Peyer's patch (tissue), 4 donors: ENCODE results near the gene CHRNE. TPM values are rescaled to one million over a fixed set of nuclear protein-coding genes. Genes with fewer than 3 reads are reported as not detected.

Experiments used
- DNase-seq, 3 donors: peaks; one replicate each; pipeline ENCODE4 v3.0.0-alpha.2; 2017 to 2019
- H3K27ac ChIP-seq, 4 donors: fragments of 200-600 bp; sonication (generic); one replicate each; pipeline ENCODE4 v1.5.1; 2016 to 2019
- H3K27me3 ChIP-seq, 2 donors: fragments of 200-600 bp; sonication (generic); one replicate each; pipeline ENCODE4 v1.5.1; 2019
- H3K36me3 ChIP-seq, 3 donors: fragments of 200-600 bp; sonication (generic); one replicate each; pipeline ENCODE4 v1.5.1; 2016 to 2019
- H3K4me1 ChIP-seq, 4 donors: fragments of 200-600 bp; sonication (generic); one replicate each; pipeline ENCODE4 v1.5.1; 2016 to 2019
- H3K4me3 ChIP-seq, 4 donors: fragments of 200-600 bp; sonication (generic); 1 replicate in 3 of 4; 2 replicates in 1 of 4; pipeline ENCODE4 v1.5.1; 2016 to 2019; ENCODE audit warnings: mild to moderate bottlenecking in 1 of 4
- H3K9me3 ChIP-seq, 4 donors: fragments of 200-600 bp; sonication (generic); one replicate each; pipeline ENCODE4 v1.5.1; 2016 to 2019; ENCODE audit warnings: mild to moderate bottlenecking in 1 of 4
- POLR2A ChIP-seq, 2 donors: fragments of 450-650 bp; IDR thresholded peaks; one replicate each; pipeline ENCODE4 v1.5.1; 2017; ENCODE audit warnings: antibody characterized with exemption in 2 of 2, mild to moderate bottlenecking in 2 of 2, moderate library complexity in 2 of 2
- total RNA-seq, 4 donors: library from RNA; depleted of rRNA; stranded (reverse); fragments of >200 nt; gene quantifications; one replicate each; pipeline ENCODE4 v1.1.0, GENCODE V29; 2016
- TF ChIP-seq, protein P1 (sequence below), 6 experiments: fragments of 450-650 bp in 4 of 6; fragments of 200-600 bp in 2 of 6; sonication (generic) in 1 of 6; IDR thresholded peaks; one replicate each; pipeline ENCODE4 v1.5.1; 2017 to 2019; ENCODE audit warnings: antibody characterized with exemption in 6 of 6, mild to moderate bottlenecking in 3 of 6, moderate library complexity in 1 of 6

CHRNE gene
- total RNA-seq, 4 donors from 2014 or later, result not detected

DNA sequence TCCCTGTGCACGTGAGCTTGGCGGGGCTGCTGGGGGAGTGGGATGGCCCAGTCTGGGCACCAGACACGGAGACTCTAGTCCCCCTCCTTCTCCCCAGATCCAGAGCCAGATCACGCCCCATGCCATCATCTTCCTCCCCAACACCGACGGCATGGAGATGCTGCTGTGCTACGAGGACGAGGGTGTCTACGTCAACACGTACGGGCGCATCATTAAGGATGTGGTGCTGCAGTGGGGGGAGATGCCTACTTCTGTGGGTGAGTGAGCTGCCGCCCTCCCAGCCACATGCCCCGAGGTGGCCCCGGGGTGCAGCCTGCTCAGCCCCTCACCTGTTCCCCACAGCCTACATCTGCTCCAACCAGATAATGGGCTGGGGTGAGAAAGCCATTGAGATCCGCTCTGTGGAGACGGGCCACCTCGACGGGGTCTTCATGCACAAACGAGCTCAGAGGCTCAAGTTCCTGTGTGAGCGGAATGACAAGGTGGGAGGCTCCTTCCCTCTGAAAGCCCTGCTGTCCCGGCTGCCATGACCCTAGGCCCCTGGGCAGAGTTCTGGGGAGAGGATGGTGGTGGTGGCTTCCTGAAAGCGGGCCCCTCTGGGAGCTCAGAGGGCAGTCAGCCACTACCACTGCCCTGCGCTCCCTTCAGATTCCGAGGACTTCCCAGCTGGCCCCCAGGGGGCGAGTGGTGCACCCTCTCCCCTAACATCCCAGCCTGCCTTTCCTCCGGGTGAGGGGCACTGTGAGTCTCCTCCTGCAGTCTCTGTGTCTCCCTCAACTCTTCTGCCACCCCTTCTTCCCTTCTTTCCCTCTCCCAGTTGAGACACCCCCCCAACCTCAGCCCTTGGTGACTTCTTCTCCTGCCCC lies 6.3 kb downstream of the CHRNE start:
- H3K27ac ChIP-seq, result no peak overlapping the region
- H3K36me3 ChIP-seq, result peaks cover 0 to 59% (median 0%) of the 10 kb centered on the region in 3 donors
- DNase-seq, result no peak
- TF ChIP-seq, protein P1, sequence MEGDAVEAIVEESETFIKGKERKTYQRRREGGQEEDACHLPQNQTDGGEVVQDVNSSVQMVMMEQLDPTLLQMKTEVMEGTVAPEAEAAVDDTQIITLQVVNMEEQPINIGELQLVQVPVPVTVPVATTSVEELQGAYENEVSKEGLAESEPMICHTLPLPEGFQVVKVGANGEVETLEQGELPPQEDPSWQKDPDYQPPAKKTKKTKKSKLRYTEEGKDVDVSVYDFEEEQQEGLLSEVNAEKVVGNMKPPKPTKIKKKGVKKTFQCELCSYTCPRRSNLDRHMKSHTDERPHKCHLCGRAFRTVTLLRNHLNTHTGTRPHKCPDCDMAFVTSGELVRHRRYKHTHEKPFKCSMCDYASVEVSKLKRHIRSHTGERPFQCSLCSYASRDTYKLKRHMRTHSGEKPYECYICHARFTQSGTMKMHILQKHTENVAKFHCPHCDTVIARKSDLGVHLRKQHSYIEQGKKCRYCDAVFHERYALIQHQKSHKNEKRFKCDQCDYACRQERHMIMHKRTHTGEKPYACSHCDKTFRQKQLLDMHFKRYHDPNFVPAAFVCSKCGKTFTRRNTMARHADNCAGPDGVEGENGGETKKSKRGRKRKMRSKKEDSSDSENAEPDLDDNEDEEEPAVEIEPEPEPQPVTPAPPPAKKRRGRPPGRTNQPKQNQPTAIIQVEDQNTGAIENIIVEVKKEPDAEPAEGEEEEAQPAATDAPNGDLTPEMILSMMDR (IDR thresholded peaks at IDR 0.05), result no peak
- no peak for TF ChIP-seq POLR2A (IDR thresholded peaks at IDR 0.05)
- H3K4me1 ChIP-seq, result peaks cover 0 to 24% (median 10%) of the 10 kb centered on the region in 4 donors
- H3K27me3 ChIP-seq, result no peaks in the 10 kb centered on the region
- H3K4me3 ChIP-seq, result no peak overlapping the region
- H3K9me3 ChIP-seq, result no peaks in the 10 kb centered on the region

DNA sequence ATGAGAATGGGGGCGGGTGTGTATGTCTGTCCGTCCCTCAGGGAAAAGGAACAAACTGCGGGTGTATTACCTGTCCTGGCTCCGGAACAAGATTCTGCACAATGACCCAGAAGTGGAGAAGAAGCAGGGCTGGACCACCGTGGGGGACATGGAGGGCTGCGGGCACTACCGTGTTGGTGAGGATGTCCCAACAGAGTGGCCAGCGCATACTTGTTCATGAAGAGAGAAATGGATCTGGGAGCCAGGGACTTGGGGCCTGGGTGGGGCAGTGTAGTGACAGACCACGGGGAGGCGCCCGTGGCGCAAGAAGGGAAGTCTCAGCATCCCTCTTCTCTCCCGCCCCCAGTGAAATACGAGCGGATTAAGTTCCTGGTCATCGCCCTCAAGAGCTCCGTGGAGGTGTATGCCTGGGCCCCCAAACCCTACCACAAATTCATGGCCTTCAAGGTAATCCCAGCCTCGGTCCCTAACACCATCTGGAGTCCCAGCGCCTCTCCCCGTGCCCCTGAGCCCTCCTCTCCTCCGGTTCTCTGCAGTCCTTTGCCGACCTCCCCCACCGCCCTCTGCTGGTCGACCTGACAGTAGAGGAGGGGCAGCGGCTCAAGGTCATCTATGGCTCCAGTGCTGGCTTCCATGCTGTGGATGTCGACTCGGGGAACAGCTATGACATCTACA lies 7.1 kb downstream of the CHRNE start:
- peaks cover 0 to 67% (median 0%) of the 10 kb centered on the region in 3 donors for H3K36me3 ChIP-seq
- DNase-seq, result no peak

DNA sequence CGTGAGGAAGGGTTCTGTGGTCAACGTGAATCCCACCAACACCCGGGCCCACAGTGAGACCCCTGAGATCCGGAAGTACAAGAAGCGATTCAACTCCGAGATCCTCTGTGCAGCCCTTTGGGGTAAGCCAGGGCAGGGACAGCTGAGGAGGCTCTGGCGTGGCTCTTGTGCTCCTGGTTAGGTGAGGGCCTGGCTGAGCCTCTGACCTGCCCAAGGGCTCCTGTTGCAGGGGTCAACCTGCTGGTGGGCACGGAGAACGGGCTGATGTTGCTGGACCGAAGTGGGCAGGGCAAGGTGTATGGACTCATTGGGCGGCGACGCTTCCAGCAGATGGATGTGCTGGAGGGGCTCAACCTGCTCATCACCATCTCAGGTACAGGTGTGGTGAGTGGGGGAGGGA lies 7.8 kb downstream of the CHRNE start:
- Histone ChIP-seq H3K4me3 (no peak overlapping the region), H3K36me3 (peaks cover 0 to 73% (median 0%) of the 10 kb centered on the region in 3 donors), H3K4me1 (peaks cover 0 to 13% (median 5%) of the 10 kb centered on the region in 4 donors), H3K27me3 (no peaks in the 10 kb centered on the region), H3K27ac (no peak overlapping the region), H3K9me3 (no peaks in the 10 kb centered on the region)
- TF ChIP-seq, protein P1 (IDR thresholded peaks at IDR 0.05), result no peak
- TF ChIP-seq POLR2A (IDR thresholded peaks at IDR 0.05), result no peak
- no peak for DNase-seq

More for the DNA sequence above, 7.1 kb downstream of the CHRNE start:
- Histone ChIP-seq H3K9me3 (no peaks in the 10 kb centered on the region), H3K27ac (no peak overlapping the region), H3K4me1 (peaks cover 0 to 20% (median 8%) of the 10 kb centered on the region in 4 donors), H3K4me3 (no peak overlapping the region), H3K27me3 (no peaks in the 10 kb centered on the region)
- TF ChIP-seq, protein P1 (IDR thresholded peaks at IDR 0.05), result no peak
- no peak for TF ChIP-seq POLR2A (IDR thresholded peaks at IDR 0.05)

DNA sequence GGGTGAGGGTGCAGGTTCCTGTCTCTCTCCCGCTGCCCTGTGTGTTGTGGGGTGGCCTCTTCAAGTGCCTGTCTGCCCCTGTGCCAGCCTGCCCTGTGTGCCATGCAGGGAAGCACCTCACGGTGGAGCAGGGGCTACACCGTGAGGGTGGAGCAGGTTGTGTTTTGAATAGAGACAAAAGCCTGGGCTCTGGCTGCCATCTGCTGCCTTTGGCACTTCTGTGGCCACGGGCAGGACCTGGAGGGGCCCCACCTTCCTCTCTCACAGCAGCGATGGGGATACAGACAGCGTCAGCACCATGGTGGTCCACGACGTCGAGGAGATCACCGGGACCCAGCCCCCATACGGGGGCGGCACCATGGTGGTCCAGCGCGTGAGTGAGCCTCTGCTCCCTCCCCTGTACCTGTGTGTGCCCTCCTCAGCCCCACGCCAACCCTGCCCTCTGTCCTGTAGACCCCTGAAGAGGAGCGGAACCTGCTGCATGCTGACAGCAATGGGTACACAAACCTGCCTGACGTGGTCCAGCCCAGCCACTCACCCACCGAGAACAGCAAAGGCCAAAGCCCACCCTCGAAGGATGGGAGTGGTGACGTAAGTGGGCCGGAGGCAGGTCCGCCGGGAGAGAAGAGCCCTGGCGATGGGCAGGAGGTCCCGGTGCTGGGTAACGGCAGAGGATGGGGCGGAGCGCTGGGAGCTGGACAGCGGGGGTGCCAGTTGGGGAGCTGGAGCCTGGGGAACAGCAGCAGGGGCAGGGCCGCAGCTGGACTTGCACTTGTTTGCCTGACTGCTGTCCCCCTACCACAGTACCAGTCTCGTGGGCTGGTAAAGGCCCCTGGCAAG lies 9.0 kb downstream of the CHRNE start:
- Histone ChIP-seq H3K4me1 (peaks cover 0 to 4% (median 1%) of the 10 kb centered on the region in 4 donors), H3K27me3 (no peaks in the 10 kb centered on the region), H3K36me3 (peaks cover 0 to 82% (median 0%) of the 10 kb centered on the region in 3 donors), H3K9me3 (no peaks in the 10 kb centered on the region), H3K4me3 (no peak overlapping the region), H3K27ac (no peak overlapping the region)
- TF ChIP-seq, protein P1 (IDR thresholded peaks at IDR 0.05), result no peak
- no peak for TF ChIP-seq POLR2A (IDR thresholded peaks at IDR 0.05)
- no peak for DNase-seq

DNA sequence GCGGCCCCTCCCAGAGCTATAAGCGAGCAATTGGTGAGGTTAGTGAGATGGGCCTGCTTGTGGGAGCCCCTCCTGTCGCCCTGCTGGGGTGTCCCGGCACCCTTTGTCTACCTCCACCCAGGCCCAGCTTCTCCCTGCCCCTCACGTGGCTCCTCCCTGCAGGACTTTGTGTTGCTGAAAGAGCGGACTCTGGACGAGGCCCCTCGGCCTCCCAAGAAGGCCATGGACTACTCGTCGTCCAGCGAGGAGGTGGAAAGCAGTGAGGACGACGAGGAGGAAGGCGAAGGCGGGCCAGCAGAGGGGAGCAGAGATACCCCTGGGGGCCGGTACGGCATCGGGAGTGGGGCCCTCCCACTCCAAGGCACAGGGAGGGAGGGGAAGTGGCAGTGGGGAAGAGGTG lies 9.6 kb downstream of the CHRNE start:
- no peaks in the 10 kb centered on the region for H3K9me3 ChIP-seq
- no peak overlapping the region for H3K27ac ChIP-seq
- DNase-seq, result no peak
- no peaks in the 10 kb centered on the region for H3K27me3 ChIP-seq
- no peak overlapping the region for H3K4me3 ChIP-seq
- no peaks in the 10 kb centered on the region for H3K4me1 ChIP-seq
- H3K36me3 ChIP-seq, result peaks cover 0 to 84% (median 0%) of the 10 kb centered on the region in 3 donors
- TF ChIP-seq, protein P1 (IDR thresholded peaks at IDR 0.05), result no peak
- no peak for TF ChIP-seq POLR2A (IDR thresholded peaks at IDR 0.05)
